Endodermal cell (in vitro differentiated cells): ENCODE measurements around the gene RAPGEF2. TPM values are rescaled to one million over a fixed set of nuclear protein-coding genes. Genes with fewer than 3 reads are reported as not detected.
"Not testable (repeated sequence)": the region's sequence is repeated elsewhere in the genome, so short reads cannot be mapped to it uniquely, and the experiment has no call there.

Source experiments
- DNase-seq: peaks from one replicate; pipeline ENCODE4 v3.0.0-alpha.2; 2017
- H3K27ac ChIP-seq: 2 replicates; pipeline ENCODE4 v1.5.1; 2013; ENCODE audit warnings: mild to moderate bottlenecking, low read depth, low read length, moderate library complexity
- H3K27me3 ChIP-seq: 2 replicates; pipeline ENCODE4 v1.6.1; 2013; ENCODE audit warnings: mild to moderate bottlenecking, low read length, moderate library complexity; ENCODE audit not compliant: insufficient read depth, control insufficient read depth, poor library complexity, severe bottlenecking
- H3K36me3 ChIP-seq: 2 replicates; pipeline ENCODE4 v1.7.0; 2013; ENCODE audit warnings: mild to moderate bottlenecking, low read length, moderate library complexity; ENCODE audit not compliant: control insufficient read depth, insufficient read depth
- H3K4me1 ChIP-seq: one replicate; pipeline ENCODE4 v1.7.0; 2013; ENCODE audit warnings: low read length; ENCODE audit not compliant: control insufficient read depth, insufficient read depth
- H3K4me3 ChIP-seq: 2 replicates; pipeline ENCODE4 v1.5.1; 2013; ENCODE audit warnings: mild to moderate bottlenecking, low read length, moderate library complexity
- H3K9ac ChIP-seq: 2 replicates; pipeline ENCODE4 v1.6.1; 2013; ENCODE audit warnings: mild to moderate bottlenecking, low read length, moderate library complexity; ENCODE audit not compliant: poor library complexity, severe bottlenecking; ENCODE audit errors: extremely low read depth
- H3K9me3 ChIP-seq: 2 replicates; pipeline ENCODE4 v1.6.1; 2013; ENCODE audit warnings: mild to moderate bottlenecking, low read length, moderate library complexity; ENCODE audit not compliant: control insufficient read depth
- H3K27ac Mint-ChIP-seq: 2 replicates; pipeline ENCODE4 v1.8.0; 2020; ENCODE audit warnings: mixed read lengths
- H3K27me3 Mint-ChIP-seq: 2 replicates; pipeline ENCODE4 v1.8.0; 2021; ENCODE audit warnings: mild to moderate bottlenecking, mixed read lengths; ENCODE audit not compliant: insufficient read depth
- H3K36me3 Mint-ChIP-seq: 2 replicates; pipeline ENCODE4 v1.8.0; 2020; ENCODE audit warnings: low read depth, mixed read lengths
- H3K4me1 Mint-ChIP-seq: 2 replicates; pipeline ENCODE4 v1.8.0; 2020; ENCODE audit warnings: mixed read lengths
- H3K4me3 Mint-ChIP-seq: 2 replicates; pipeline ENCODE4 v1.8.0; 2020; ENCODE audit warnings: mild to moderate bottlenecking, moderate library complexity, mixed read lengths
- H3K9me3 Mint-ChIP-seq: 2 replicates; pipeline ENCODE4 v1.8.0; 2020; ENCODE audit warnings: mild to moderate bottlenecking, mixed read lengths
- WGBS, 2 experiments: methylation state at CpG; one replicate each; pipeline versions ENCODE4 v1.1.5 to v1.1.7; 2013; ENCODE audit warnings: missing lambda C conversion rate in 2 of 2, mixed read lengths in 1 of 2; ENCODE audit not compliant: insufficient coverage in 1 of 2, insufficient read length in 1 of 2; 5-methylcytosine and 5-hydroxymethylcytosine counted together
- total RNA-seq, 2 donors: library from RNA; stranded (reverse); fragmentation: NEBNext Ultra II Directional in 1 of 2; extraction: Animal tissue kit (Norgen Biotek cat#: 25700) in 1 of 2; gene quantifications; 2 replicates in 1 of 2; 3 replicates in 1 of 2; pipeline ENCODE4 v1.2.1, GENCODE V29; 2021
- TF ChIP-seq, protein P1 (sequence below): fragments of 200-600 bp; sonication (generic); conservative IDR thresholded peaks from 2 replicates; pipeline ENCODE4 v1.5.0; 2021; ENCODE audit warnings: antibody characterized with exemption, mild to moderate bottlenecking

Gene RAPGEF2
- total RNA-seq, 2 donors from 2014 or later: 63.4 to 78.2 TPM

DNA sequence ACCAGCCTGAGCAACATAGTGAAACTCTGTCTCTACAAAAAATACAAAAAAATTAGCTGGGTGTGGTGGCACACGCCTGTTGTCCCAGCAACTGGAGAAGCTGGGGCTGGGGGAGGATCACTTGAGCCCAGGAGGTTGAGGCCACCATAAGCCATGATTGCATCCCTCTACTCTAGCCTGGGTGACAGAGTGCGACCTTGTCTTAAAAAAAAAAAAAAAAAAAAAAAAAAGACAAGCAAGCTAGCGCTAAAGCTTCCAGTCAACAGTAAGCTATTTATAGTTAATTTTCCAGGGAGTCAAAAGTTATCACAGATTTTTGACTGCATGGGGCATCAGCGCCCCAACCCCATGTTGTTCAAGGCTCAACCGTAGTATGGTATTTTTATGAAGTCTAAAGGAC, 273.4 kb downstream of the RAPGEF2 start:
- H3K9ac ChIP-seq: no peak overlapping the region
- Mint-ChIP-seq H3K4me3 (no peak overlapping the region), H3K27me3 (peaks cover 18% of the 10 kb centered on the region), H3K36me3 (no peaks in the 10 kb centered on the region), H3K4me1 (no peaks in the 10 kb centered on the region), H3K9me3 (peaks cover 14% of the 10 kb centered on the region), H3K27ac (no peak overlapping the region)
- H3K36me3 ChIP-seq: no peaks in the 10 kb centered on the region
- TF ChIP-seq, protein P1, sequence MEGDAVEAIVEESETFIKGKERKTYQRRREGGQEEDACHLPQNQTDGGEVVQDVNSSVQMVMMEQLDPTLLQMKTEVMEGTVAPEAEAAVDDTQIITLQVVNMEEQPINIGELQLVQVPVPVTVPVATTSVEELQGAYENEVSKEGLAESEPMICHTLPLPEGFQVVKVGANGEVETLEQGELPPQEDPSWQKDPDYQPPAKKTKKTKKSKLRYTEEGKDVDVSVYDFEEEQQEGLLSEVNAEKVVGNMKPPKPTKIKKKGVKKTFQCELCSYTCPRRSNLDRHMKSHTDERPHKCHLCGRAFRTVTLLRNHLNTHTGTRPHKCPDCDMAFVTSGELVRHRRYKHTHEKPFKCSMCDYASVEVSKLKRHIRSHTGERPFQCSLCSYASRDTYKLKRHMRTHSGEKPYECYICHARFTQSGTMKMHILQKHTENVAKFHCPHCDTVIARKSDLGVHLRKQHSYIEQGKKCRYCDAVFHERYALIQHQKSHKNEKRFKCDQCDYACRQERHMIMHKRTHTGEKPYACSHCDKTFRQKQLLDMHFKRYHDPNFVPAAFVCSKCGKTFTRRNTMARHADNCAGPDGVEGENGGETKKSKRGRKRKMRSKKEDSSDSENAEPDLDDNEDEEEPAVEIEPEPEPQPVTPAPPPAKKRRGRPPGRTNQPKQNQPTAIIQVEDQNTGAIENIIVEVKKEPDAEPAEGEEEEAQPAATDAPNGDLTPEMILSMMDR: no peak
- no peaks in the 10 kb centered on the region for H3K27me3 ChIP-seq
- H3K27ac ChIP-seq: no peak overlapping the region
- no peaks in the 10 kb centered on the region for H3K9me3 ChIP-seq
- H3K4me3 ChIP-seq: no peak overlapping the region
- no peaks in the 10 kb centered on the region for H3K4me1 ChIP-seq
- 94 to 100% methylated on average over 3 to 5 of the region's 5 CpGs for WGBS, 2 experiments
- no peak for DNase-seq

DNA sequence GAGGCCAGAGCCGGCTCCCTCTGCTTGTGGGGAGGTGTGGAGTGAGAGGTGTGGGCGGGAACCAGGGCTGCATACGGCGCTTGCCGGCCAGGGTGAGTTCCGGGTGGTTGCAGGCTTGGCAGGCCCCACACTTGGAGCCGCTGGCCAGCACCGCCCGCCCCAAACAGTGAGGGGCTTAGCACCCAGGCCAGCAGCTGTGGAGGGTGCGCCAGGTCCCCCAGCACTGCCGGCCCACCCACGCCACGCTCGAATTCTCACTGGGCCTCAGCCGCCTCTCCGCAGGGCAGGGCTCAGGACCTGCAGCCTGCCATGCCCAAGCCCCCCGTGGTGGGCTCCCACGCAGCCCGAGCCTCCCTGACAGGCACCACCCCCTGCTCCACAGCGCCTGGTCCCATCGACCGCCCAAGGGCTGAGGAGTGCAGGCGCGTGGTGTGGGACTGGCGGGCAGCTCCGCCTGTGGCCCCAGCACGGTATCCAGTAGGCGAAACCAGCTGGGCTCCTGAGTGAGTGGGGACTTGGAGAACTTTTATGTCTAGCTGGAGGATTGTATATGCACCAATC, 275.3 kb downstream of the RAPGEF2 start:
- 92 to 100% methylated on average over 11 to 28 of the region's 28 CpGs for WGBS, 2 experiments
- no peak overlapping the region for H3K9ac ChIP-seq
- H3K36me3 ChIP-seq: no peaks in the 10 kb centered on the region
- H3K4me1 Mint-ChIP-seq: no peaks in the 10 kb centered on the region
- no peak overlapping the region for H3K4me3 Mint-ChIP-seq
- no peak overlapping the region for H3K4me3 ChIP-seq
- no peak for DNase-seq
- H3K9me3 ChIP-seq: no peaks in the 10 kb centered on the region
- no peak overlapping the region for H3K27ac Mint-ChIP-seq
- peaks cover 14% of the 10 kb centered on the region for H3K9me3 Mint-ChIP-seq
- no peak overlapping the region for H3K27ac ChIP-seq
- H3K36me3 Mint-ChIP-seq: no peaks in the 10 kb centered on the region
- H3K4me1 ChIP-seq: no peaks in the 10 kb centered on the region
- no peaks in the 10 kb centered on the region for H3K27me3 ChIP-seq
- TF ChIP-seq, protein P1: no peak
- H3K27me3 Mint-ChIP-seq: peaks cover 26% of the 10 kb centered on the region

DNA sequence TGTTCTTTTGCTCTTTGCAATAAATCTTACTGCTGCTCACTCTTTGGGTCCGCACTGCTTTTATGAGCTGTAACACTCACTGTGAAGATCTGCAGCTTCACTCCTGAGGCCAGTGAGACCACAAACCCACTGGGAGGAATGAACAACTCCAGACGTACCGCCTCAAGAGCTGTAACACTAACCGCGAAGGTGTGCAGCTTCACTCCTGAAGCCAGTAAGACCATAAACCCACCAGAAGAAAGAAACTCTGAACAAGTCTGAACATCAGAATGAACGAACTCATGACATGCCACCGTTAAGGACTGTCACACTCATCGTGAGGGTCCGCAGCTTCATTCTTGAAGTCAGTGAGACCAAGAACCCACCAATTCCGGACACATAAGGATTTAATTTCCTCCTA, 276.2 kb downstream of the RAPGEF2 start:
- peaks cover 26% of the 10 kb centered on the region for H3K27me3 Mint-ChIP-seq
- WGBS, 2 experiments: 94 to 97% methylated on average over 8 to 10 of the region's 10 CpGs

DNA sequence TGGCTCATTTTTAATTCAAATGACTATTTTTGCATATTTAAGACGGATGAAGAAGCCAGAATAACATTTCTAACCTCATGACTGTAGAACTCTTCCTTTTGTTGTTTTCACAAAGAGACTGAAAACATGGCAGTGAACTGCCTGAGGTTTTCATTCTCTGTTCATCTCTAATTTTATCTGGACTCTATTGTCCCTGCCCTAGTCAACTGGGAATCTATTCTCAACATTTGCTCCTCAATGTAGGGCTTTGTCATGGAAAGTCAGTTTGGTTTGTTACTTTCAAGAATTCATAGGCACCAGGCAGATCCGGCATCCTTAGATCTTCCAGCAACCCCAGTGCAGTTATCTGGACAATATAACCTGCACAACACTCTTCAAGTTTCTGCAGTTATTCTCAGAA, 277.0 kb downstream of the RAPGEF2 start:
- no peak overlapping the region for H3K9ac ChIP-seq
- DNase-seq: no peak
- no peak overlapping the region for H3K4me3 Mint-ChIP-seq
- no peak overlapping the region for H3K4me3 ChIP-seq
- H3K36me3 Mint-ChIP-seq: no peaks in the 10 kb centered on the region
- TF ChIP-seq, protein P1: no peak
- H3K9me3 Mint-ChIP-seq: peaks cover 14% of the 10 kb centered on the region
- no peaks in the 10 kb centered on the region for H3K4me1 Mint-ChIP-seq
- H3K27me3 Mint-ChIP-seq: peaks cover 27% of the 10 kb centered on the region
- no peaks in the 10 kb centered on the region for H3K4me1 ChIP-seq
- no peak overlapping the region for H3K27ac Mint-ChIP-seq
- H3K36me3 ChIP-seq: no peaks in the 10 kb centered on the region
- 88 to 100% methylated on average over 2 of the region's 2 CpGs for WGBS, 2 experiments
- no peak overlapping the region for H3K27ac ChIP-seq
- no peaks in the 10 kb centered on the region for H3K9me3 ChIP-seq
- no peaks in the 10 kb centered on the region for H3K27me3 ChIP-seq

More for the DNA sequence above, 276.2 kb downstream of the RAPGEF2 start:
- not testable (repeated sequence) for H3K27me3 ChIP-seq, H3K4me3 ChIP-seq, H3K27ac Mint-ChIP-seq, H3K9ac ChIP-seq, H3K4me1 Mint-ChIP-seq, H3K4me1 ChIP-seq, H3K27ac ChIP-seq, DNase-seq, H3K36me3 ChIP-seq, H3K9me3 ChIP-seq, H3K4me3 Mint-ChIP-seq, H3K36me3 Mint-ChIP-seq
- peaks cover 14% of the 10 kb centered on the region for H3K9me3 Mint-ChIP-seq
